HG03066 (cell line): Measurements from ENCODE around the gene PCDHGA5.
"Not testable (repeated sequence)": the region's sequence is repeated elsewhere in the genome, so short reads cannot be mapped to it uniquely, and the experiment has no call there.

Source experiments
- ATAC-seq: cut with Tn5 transposase; IDR thresholded peaks from one replicate; pipeline ENCODE4 v1.9.1; 2021; ENCODE audit warnings: low read depth; ENCODE audit not compliant: unreplicated experiment

Gene PCDHGA5

DNA sequence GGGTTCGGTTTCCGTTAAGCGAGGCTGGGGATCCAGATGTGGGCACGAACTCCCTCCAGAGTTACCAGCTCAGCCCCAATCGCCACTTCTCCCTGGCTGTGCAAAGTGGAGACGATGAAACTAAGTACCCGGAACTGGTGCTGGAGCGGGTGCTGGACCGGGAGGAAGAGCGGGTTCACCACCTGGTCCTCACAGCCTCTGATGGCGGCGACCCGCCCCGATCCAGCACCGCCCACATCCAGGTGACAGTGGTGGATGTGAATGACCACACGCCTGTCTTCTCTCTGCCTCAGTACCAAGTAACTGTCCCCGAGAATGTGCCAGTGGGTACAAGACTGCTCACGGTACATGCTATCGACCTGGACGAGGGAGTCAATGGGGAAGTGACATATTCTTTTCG lies 19.4 kb downstream of the PCDHGA5 start:
- ATAC-seq = no peak

DNA sequence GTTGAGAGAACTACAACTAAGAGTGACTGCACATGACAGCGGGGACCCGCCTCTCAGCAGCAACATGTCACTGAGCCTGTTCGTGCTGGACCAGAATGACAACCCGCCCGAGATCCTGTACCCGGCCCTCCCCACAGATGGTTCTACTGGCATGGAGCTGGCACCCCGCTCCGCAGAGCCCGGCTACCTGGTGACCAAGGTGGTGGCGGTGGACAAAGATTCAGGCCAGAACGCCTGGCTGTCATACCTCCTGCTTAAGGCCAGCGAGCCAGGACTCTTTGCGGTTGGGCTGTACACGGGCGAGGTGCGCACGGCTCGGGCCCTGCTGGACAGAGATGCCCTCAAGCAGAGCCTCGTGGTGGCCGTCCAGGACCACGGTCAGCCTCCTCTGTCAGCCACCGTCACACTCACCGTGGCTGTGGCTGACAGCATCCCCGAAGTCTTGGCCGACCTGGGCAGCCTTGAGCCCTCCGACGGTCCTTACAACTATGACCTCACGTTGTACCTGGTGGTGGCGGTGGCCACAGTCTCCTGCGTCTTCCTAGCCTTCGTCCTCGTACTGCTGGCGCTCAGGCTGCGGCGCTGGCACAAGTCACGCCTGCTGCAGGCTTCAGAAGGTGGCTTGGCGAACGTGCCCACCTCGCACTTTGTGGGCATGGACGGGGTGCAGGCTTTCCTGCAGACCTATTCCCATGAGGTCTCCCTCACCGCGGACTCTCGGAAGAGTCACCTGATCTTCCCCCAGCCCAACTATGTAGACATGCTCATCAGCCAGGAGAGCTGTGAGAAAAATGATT lies 20.7 kb downstream of the PCDHGA5 start:
- no peak for ATAC-seq

GRCh38 chr5:141387557-141388311 lies 23.8 kb downstream of the PCDHGA5 start, which contains the start of gene PCDHGB4:
Gene PCDHGB4, plus strand, starts transcription at chr5:141387698. Its CDS starts 187 bp downstream, at chr5:141387885.
- ATAC-seq = not testable (repeated sequence)

DNA sequence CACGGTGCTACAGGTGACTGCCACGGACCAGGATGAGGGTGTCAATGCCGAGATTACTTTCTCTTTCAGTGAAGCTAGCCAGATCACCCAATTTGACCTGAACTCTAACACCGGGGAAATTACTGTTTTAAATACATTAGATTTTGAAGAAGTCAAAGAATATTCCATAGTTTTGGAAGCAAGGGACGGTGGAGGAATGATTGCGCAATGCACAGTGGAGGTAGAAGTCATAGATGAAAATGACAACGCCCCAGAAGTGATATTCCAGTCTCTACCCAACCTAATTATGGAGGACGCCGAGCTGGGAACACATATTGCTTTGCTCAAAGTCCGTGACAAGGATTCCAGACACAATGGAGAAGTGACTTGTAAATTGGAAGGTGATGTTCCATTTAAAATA lies 24.7 kb downstream of the PCDHGA5 start:
- no peak for ATAC-seq

DNA sequence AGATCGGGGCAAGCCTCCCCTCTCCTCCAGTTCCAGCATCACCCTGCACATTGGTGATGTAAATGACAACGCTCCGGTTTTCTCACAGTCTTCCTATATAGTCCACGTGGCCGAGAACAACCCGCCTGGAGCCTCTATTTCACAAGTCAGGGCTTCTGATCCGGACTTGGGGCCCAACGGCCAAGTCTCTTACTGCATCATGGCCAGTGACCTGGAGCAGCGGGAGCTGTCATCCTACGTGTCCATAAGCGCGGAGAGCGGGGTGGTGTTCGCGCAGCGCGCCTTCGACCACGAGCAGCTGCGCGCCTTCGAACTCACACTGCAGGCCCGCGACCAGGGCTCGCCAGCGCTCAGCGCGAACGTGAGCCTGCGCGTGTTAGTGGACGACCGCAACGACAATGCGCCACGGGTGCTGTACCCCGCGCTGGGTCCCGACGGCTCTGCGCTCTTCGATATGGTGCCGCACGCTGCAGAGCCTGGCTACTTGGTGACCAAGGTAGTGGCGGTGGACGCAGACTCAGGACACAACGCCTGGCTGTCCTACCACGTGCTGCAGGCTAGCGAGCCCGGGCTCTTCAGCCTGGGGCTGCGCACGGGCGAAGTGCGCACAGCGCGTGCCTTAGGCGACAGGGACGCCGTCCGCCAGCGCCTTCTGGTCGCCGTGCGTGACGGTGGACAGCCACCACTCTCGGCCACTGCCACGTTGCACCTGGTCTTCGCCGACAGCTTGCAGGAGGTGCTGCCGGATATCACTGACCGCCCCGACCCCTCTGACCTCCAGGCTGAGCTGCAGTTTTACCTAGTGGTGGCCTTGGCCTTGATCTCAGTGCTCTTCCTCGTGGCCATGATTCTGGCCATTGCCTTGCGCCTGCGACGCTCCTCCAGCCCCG lies 25.4 kb downstream of the PCDHGA5 start:
- no peak for ATAC-seq

DNA sequence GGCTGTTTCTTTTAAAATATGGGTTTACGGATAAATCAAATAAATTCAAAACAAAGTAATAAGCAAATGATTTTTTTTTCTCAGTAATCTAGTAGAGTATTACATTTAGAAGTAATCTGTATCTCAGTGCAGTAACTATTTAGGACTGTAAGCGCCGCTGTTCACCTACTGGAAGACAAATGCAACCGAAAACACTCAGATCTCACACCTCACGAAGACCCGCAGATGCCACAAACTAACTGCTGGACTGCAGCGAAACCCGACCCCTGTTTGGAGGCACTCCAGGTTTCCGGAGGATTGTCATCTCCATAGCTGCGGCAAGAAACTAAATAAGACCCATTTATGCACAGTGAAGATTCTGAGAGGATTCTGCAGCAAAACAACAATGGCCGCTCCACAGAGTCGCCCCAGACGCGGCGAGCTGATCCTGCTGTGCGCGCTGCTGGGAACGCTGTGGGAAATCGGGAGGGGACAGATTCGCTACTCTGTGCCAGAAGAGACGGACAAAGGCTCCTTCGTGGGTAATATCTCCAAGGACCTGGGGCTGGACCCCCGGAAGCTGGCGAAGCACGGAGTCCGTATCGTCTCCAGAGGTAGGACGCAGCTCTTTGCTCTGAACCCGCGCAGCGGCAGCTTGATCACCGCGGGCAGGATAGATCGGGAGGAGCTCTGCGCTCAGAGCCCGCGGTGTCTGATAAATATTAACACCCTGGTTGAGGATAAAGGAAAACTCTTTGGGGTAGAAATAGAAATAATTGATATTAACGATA lies 28.7 kb downstream of the PCDHGA5 start, which contains the start of gene PCDHGA8:
TSS of gene PCDHGA8 (plus strand) at position 205 of the 770 bp plus-strand sequence. CDS start at position 386, 181 bp downstream.
- no peak for ATAC-seq

GRCh38 chr5:141393267-141393666 lies 29.3 kb downstream of the PCDHGA5 start:
- ATAC-seq = no peak

GRCh38 chr5:141394401-141395187 lies 30.6 kb downstream of the PCDHGA5 start:
- not testable (repeated sequence) for ATAC-seq

DNA sequence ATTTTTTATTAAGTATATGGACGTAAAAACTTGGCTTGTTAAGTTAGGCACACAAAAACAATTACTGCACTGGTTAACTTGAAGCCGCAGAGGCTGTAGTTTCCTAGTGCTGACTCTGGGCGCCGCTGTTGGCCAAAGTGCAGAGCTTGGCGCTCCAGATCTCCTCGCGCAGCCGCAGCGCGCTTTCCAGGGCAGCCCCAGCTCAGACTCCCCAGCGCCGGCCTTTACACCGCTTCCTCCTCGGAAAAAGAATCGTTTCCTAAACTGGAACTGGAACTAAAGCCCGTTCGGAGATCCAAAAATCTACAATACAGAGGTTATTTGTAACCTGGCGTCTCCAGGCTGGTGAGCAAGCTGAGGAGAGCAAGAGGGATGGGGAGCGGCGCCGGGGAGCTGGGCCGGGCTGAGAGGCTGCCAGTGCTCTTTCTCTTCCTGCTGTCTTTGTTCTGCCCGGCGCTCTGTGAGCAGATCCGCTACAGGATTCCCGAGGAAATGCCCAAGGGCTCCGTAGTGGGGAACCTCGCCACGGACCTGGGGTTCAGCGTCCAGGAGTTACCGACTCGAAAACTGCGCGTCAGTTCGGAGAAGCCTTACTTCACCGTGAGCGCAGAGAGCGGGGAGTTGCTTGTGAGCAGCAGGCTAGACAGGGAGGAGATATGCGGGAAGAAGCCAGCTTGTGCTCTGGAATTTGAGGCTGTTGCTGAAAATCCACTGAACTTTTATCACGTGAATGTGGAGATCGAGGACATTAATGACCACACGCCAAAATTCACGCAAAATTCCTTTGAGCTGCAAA lies 34.0 kb downstream of the PCDHGA5 start, which contains the start of gene PCDHGB5:
TSS of gene PCDHGB5 (plus strand) at position 192 of the 796 bp plus-strand sequence. CDS start at position 373, 181 bp downstream.
- ATAC-seq = peak; percentile 72

- ATAC-seq = no peak
These were observed 34.6 kb downstream of the PCDHGA5 start for GRCh38 chr5:141398608-141399007.

GRCh38 chr5:141399555-141400258 lies 35.7 kb downstream of the PCDHGA5 start:
- no peak for ATAC-seq

DNA sequence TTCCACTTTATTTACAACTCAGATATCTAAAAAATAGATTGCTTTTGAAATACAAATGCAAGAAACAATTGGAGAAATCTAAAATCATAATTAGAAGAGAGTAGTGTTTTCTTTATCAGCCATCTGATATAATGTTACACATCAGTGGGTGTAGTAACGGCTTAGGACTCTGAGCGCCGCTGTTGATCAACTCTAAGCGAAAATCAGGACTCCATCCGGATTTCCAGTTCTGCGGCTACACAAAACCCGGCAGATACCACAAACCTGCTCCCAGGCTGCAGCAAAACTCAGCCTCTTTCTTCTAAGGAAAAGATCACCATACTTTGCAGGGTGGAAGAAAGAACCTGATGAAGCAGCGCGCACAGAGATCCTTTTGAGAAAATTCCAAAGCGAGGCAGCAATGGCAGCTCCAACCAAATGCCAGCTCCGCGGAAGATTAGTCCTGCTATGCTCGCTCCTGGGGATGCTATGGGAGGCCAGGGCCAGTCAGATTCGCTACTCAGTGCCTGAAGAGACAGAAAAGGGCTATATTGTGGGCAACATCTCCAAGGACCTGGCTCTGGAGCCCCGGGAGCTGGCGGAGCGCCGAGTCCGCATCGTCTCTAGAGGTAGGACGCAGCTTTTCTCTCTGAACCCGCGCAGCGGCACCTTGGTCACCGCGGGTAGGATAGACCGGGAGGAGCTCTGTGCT lies 38.7 kb downstream of the PCDHGA5 start, which contains the start of gene PCDHGA9:
TSS of gene PCDHGA9 (plus strand) at position 226 of the 691 bp plus-strand sequence. CDS start at position 401, 175 bp downstream.
- ATAC-seq = no peak

DNA sequence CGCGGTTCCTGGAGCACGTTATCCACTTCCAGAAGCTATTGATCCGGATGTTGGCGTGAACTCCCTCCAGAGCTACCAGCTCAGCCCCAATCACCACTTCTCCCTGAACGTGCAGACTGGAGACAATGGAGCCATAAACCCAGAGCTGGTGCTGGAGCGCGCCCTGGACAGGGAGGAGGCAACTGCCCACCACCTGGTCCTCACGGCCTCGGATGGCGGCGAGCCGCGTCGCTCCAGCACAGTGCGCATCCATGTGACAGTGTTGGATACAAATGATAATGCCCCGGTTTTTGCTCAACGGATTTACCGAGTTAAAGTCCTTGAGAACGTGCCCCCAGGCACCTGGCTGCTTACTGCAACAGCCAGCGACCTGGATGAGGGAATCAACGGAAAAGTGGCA lies 39.4 kb downstream of the PCDHGA5 start:
- ATAC-seq = no peak

GRCh38 chr5:141407790-141408505 lies 44.0 kb downstream of the PCDHGA5 start, which contains the start of gene PCDHGB6:
Gene PCDHGB6, plus strand, starts transcription at chr5:141408021. Its CDS starts 182 bp downstream, at chr5:141408203.
- ATAC-seq = not testable (repeated sequence)

GRCh38 chr5:141409598-141410306 lies 45.8 kb downstream of the PCDHGA5 start:
- no peak for ATAC-seq
